HepG2 (cell line): ENCODE data around the gene FBXO41. TPM values are rescaled to one million over a fixed set of nuclear protein-coding genes. Genes with fewer than 3 reads are reported as not detected.
A peak's percentile ranks its signal among the peaks of the same experiment; 100 is the strongest.

Experiments used
- AGO2 ChIP-seq: fragments of 200-400 bp; formaldehyde crosslinking; optimal IDR thresholded peaks from 2 replicates; pipeline ENCODE3; 2017; ENCODE audit warnings: mild to moderate bottlenecking, low read depth, low read length, moderate library complexity
- ATAD3A ChIP-seq: sonication (generic); formaldehyde crosslinking; IDR thresholded peaks from 2 replicates; pipeline ENCODE4 v1.4.0; 2020; ENCODE audit warnings: missing genetic modification reagents
- CEBPG ChIP-seq: IDR thresholded peaks from 2 replicates; pipeline ENCODE4 v1.6.1; 2016
- FOXO1 ChIP-seq: sonication (generic); formaldehyde crosslinking; IDR thresholded peaks from 2 replicates; pipeline ENCODE4 v1.4.0; 2020; ENCODE audit warnings: missing genetic modification reagents
- JARID2 ChIP-seq: sonication (generic); formaldehyde crosslinking; IDR thresholded peaks from 2 replicates; pipeline ENCODE4 v1.8.1; 2023; ENCODE audit warnings: missing genetic modification reagents, inconsistent platforms; ENCODE audit not compliant: insufficient replicate concordance
- KDM5A ChIP-seq: fragments of 200-600 bp; sonication (generic); IDR thresholded peaks from 2 replicates; pipeline ENCODE4 v1.7.0; 2018; ENCODE audit warnings: antibody characterized with exemption, mild to moderate bottlenecking, low read length, borderline replicate concordance
- NCOA1 ChIP-seq: sonication (generic); formaldehyde crosslinking; IDR thresholded peaks from 2 replicates; pipeline ENCODE4 v1.9.0; 2021; ENCODE audit warnings: missing genetic modification reagents
- ONECUT2 ChIP-seq: sonication (generic); formaldehyde crosslinking; IDR thresholded peaks from 2 replicates; pipeline ENCODE4 v1.4.0; 2020; ENCODE audit warnings: missing genetic modification reagents
- PAWR ChIP-seq: sonication (generic); formaldehyde crosslinking; IDR thresholded peaks from 2 replicates; pipeline ENCODE4 v1.4.0; 2020; ENCODE audit warnings: missing genetic modification reagents, mild to moderate bottlenecking, borderline replicate concordance
- PRMT3 ChIP-seq: sonication (generic); formaldehyde crosslinking; IDR thresholded peaks from 2 replicates; pipeline ENCODE4 v1.8.1; 2022; ENCODE audit warnings: low read depth, mild to moderate bottlenecking, moderate library complexity, missing genetic modification reagents, borderline replicate concordance
- TARDBP ChIP-seq: sonication (generic); formaldehyde crosslinking; IDR thresholded peaks from 2 replicates; pipeline ENCODE4 v1.8.0; 2022; ENCODE audit warnings: mild to moderate bottlenecking, missing genetic modification reagents
- ZNF20 ChIP-seq: sonication (generic); formaldehyde crosslinking; IDR thresholded peaks from 2 replicates; pipeline ENCODE4 v1.4.0; 2020; ENCODE audit warnings: mild to moderate bottlenecking, moderate library complexity, missing genetic modification reagents
- ZNF3 ChIP-seq: IDR thresholded peaks from 2 replicates; pipeline ENCODE4 v1.7.0; 2017; ENCODE audit warnings: inconsistent platforms
- ZNF572 ChIP-seq: sonication (generic); formaldehyde crosslinking; IDR thresholded peaks from 2 replicates; pipeline ENCODE4 v1.5.1; 2020; ENCODE audit warnings: mild to moderate bottlenecking, missing genetic modification reagents
- ZNF678 ChIP-seq: sonication (generic); formaldehyde crosslinking; IDR thresholded peaks from 2 replicates; pipeline ENCODE4 v1.4.0; 2020; ENCODE audit warnings: mild to moderate bottlenecking, missing genetic modification reagents
- ZSCAN25 ChIP-seq: sonication (generic); formaldehyde crosslinking; IDR thresholded peaks from 2 replicates; pipeline ENCODE4 v1.8.0; 2022; ENCODE audit warnings: mild to moderate bottlenecking, missing genetic modification reagents
- polyA plus RNA-seq, 8 experiments: library from polyadenylated mRNA; depleted of rRNA in 3 of 8; stranded (reverse) in 7 of 8; unstranded in 1 of 8; fragments of >200 nt; fragmentation: Illumina TruSeq in 4 of 8; extraction: Trizol in 4 of 8; gene quantifications; 2 replicates each; pipeline versions ENCODE4 v1.2.1 to v1.2.3, GENCODE V29; 2011 to 2016; ENCODE audit warnings: low read depth in 4 of 8, missing spikeins in 1 of 8, mixed read lengths in 1 of 8; ENCODE audit not compliant: insufficient read depth in 1 of 8
- total RNA-seq, 5 experiments: library from RNA; depleted of rRNA; stranded (reverse); fragments of >200 nt; fragmentation: Illumina TruSeq; extraction: Trizol; gene quantifications; 2 replicates each; pipeline ENCODE4 v1.2.3, GENCODE V29; 2016; ENCODE audit warnings: low read depth in 1 of 5
- TF ChIP-seq, protein P1 (sequence below): sonication (generic); formaldehyde crosslinking; IDR thresholded peaks from 2 replicates; pipeline ENCODE4 v1.9.0; 2021; ENCODE audit warnings: missing genetic modification reagents, borderline replicate concordance
- TF ChIP-seq, protein P2 (sequence below): sonication (generic); formaldehyde crosslinking; IDR thresholded peaks from 2 replicates; pipeline ENCODE4 v1.4.0; 2020; ENCODE audit warnings: missing genetic modification reagents, mild to moderate bottlenecking, borderline replicate concordance
- TF ChIP-seq, protein P3 (sequence below): sonication (generic); formaldehyde crosslinking; IDR thresholded peaks from 2 replicates; pipeline ENCODE4 v1.9.0; 2022; ENCODE audit warnings: missing genetic modification reagents, mild to moderate bottlenecking, borderline replicate concordance
- TF ChIP-seq, protein P4 (sequence below): IDR thresholded peaks from 2 replicates; pipeline ENCODE4 v1.6.1; 2016; ENCODE audit warnings: low read depth
- TF ChIP-seq, protein P5 (sequence below): sonication (generic); formaldehyde crosslinking; IDR thresholded peaks from 2 replicates; pipeline ENCODE4 v1.8.1; 2023; ENCODE audit warnings: missing genetic modification reagents, mild to moderate bottlenecking, borderline replicate concordance

Gene FBXO41
- total and polyA plus RNA-seq, 2 of the 13 experiments (the other 11 are each of a cell fraction or from before 2014, with no cell fraction given), result 4.2 to 10.3 TPM

DNA sequence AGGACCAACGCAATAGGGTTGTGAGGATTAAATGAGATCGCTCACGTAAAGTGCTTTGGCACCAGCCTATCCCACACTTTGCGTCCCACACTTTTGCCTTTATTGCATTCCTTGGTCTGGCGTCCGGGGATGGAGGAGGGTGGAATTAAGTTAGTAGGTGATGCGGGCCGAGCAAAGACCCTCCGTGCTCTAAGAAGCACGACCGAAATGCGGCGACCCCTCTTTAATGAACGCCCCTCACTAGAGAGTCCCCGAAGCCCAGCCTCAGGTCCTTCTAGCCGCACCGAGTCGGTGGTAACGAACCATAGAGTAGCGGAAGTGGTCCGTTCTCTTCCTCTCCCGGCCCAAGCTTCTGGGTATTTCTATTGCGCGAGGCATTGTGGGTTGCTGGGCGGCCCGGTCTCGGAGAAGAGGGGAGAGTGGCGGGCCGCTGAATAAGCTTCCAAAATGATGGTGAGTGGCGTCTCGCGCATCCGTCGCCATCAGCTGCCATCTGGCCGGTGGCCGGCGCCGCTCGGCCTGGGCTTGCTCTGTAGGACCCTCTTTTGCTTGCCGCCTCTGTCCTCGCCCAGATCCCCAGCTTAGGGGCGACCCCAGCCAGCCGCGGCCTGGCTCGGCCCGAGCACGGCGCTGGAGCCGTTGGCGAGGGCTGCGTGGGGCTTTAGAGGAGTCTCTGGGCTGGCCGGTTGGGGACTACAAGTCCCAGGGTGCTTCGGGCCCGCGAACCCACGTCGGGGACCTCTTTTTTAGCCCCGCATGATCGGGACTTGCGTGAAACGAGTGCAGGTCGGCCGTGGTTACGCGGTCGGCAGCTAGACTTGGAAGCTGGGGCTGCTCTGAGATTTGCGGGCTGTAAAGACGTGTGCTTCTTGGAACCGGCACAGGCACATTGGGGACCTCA, 50.1 kb downstream of the FBXO41 start, which contains the start of gene CCT7 (continued):
- TF ChIP-seq ZNF572 (CRISPR knock-in tag) (no peak), AGO2 (peak; percentile 94), ZNF3 (CRISPR knock-in tag) (no peak; the same call in 1 of the 2 replicates), CEBPG (CRISPR knock-in tag) (peak; percentile 69), FOXO1 (CRISPR knock-in tag) (0 out of 2 replicates have a peak, but pooled peaks have one; percentile 18), ZSCAN25 (CRISPR knock-in tag) (peak; percentile 68; the same call in 1 of the 2 replicates), ONECUT2 (CRISPR knock-in tag) (peak; percentile 46; the same call in 1 of the 2 replicates), JARID2 (CRISPR knock-in tag) (peak; percentile 84), PAWR (CRISPR knock-in tag) (0 out of 2 replicates have a peak, but pooled peaks have one; percentile 33), ATAD3A (no peak), PRMT3 (CRISPR knock-in tag) (no peak), ZNF678 (CRISPR knock-in tag) (peak; percentile 70; the same call in 1 of the 2 replicates), TARDBP (CRISPR knock-in tag) (peak; percentile 97), ZNF20 (CRISPR knock-in tag) (no peak), NCOA1 (CRISPR knock-in tag) (no peak), KDM5A (peak; percentile 91)
- TF ChIP-seq, protein P1, sequence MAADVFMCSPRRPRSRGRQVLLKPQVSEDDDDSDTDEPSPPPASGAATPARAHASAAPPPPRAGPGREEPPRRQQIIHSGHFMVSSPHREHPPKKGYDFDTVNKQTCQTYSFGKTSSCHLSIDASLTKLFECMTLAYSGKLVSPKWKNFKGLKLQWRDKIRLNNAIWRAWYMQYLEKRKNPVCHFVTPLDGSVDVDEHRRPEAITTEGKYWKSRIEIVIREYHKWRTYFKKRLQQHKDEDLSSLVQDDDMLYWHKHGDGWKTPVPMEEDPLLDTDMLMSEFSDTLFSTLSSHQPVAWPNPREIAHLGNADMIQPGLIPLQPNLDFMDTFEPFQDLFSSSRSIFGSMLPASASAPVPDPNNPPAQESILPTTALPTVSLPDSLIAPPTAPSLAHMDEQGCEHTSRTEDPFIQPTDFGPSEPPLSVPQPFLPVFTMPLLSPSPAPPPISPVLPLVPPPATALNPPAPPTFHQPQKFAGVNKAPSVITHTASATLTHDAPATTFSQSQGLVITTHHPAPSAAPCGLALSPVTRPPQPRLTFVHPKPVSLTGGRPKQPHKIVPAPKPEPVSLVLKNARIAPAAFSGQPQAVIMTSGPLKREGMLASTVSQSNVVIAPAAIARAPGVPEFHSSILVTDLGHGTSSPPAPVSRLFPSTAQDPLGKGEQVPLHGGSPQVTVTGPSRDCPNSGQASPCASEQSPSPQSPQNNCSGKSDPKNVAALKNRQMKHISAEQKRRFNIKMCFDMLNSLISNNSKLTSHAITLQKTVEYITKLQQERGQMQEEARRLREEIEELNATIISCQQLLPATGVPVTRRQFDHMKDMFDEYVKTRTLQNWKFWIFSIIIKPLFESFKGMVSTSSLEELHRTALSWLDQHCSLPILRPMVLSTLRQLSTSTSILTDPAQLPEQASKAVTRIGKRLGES (CRISPR knock-in tag), result peak; percentile 35; the same call in 1 of the 2 replicates
- TF ChIP-seq, protein P2, sequence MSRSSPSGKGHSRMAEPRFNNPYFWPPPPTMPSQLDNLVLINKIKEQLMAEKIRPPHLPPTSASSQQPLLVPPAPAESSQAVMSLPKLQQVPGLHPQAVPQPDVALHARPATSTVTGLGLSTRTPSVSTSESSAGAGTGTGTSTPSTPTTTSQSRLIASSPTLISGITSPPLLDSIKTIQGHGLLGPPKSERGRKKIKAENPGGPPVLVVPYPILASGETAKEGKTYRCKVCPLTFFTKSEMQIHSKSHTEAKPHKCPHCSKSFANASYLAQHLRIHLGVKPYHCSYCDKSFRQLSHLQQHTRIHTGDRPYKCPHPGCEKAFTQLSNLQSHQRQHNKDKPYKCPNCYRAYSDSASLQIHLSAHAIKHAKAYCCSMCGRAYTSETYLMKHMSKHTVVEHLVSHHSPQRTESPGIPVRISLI (CRISPR knock-in tag), result peak; percentile 64; the same call in 1 of the 2 replicates
- TF ChIP-seq, protein P3, sequence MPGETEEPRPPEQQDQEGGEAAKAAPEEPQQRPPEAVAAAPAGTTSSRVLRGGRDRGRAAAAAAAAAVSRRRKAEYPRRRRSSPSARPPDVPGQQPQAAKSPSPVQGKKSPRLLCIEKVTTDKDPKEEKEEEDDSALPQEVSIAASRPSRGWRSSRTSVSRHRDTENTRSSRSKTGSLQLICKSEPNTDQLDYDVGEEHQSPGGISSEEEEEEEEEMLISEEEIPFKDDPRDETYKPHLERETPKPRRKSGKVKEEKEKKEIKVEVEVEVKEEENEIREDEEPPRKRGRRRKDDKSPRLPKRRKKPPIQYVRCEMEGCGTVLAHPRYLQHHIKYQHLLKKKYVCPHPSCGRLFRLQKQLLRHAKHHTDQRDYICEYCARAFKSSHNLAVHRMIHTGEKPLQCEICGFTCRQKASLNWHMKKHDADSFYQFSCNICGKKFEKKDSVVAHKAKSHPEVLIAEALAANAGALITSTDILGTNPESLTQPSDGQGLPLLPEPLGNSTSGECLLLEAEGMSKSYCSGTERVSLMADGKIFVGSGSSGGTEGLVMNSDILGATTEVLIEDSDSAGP (CRISPR knock-in tag), result peak; percentile 87
- TF ChIP-seq, protein P4, sequence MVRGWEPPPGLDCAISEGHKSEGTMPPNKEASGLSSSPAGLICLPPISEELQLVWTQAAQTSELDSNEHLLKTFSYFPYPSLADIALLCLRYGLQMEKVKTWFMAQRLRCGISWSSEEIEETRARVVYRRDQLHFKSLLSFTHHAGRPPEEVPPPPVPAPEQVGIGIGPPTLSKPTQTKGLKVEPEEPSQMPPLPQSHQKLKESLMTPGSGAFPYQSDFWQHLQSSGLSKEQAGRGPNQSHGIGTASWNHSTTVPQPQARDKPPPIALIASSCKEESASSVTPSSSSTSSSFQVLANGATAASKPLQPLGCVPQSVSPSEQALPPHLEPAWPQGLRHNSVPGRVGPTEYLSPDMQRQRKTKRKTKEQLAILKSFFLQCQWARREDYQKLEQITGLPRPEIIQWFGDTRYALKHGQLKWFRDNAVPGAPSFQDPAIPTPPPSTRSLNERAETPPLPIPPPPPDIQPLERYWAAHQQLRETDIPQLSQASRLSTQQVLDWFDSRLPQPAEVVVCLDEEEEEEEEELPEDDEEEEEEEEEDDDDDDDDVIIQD (CRISPR knock-in tag), result 0 out of 2 replicates have a peak, but pooled peaks have one; percentile 34
- TF ChIP-seq, protein P5, sequence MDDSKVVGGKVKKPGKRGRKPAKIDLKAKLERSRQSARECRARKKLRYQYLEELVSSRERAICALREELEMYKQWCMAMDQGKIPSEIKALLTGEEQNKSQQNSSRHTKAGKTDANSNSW (CRISPR knock-in tag), result peak; percentile 79
